ENCODE results near the gene RNF166. TPM values are rescaled to one million over a fixed set of nuclear protein-coding genes. Genes with fewer than 3 reads are reported as not detected.

The RNF166 gene
- total RNA-seq, 4 donors from 2014 or later, result 22.9 to 32.5 (median 26.1) TPM

DNA sequence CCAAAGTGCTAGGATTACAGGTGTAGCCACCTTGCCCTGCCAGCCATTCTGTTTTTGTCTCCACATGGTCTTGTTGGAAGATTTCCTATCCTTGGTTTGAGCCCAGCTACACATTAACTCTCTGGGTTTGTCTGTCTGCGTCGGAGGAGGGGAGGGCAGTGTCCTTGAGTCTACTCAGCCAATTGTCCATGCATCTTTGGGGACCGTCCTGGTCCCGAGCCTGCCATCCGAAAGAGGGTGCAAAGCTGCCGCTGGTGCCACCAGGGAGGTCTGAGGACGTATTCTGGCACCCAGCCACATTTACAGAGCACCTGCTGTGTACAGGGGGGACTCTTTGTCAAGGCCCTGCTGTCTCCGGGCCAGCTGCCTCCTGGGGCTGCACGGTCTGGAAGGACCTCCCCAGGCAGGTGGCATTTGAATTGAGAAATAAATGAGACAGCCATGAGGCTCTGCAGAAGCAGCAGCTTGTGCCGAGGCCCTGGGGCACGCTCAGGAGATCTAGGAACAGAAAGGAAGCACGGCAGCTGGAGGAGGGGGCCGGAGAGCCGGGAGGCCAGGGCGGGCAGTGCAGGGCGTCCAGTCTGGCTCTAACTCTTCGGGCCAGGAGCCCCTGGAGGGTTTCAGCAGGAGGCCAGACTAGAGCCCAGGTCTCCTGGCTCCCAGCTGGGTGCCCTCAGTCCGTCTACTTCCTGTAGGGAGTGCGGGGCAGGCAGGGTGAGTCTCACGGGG lies 56.8 kb downstream of the RNF166 start:
- Histone ChIP-seq H3K4me1 (peaks cover 8 to 9% of the 10 kb centered on the region in 2 donors), H3K4me3 (peak overlapping the region in 1 of 4 donors; percentile 60), H3K27me3 (no peaks in the 10 kb centered on the region), H3K27ac (no peak overlapping the region), H3K9me3 (no peaks in the 10 kb centered on the region), H3K36me3 (peaks cover 0 to 11% of the 10 kb centered on the region in 2 donors)
- ATAC-seq, result no peak
- no peak for DNase-seq
- in situ Hi-C loops (cut with MboI; ENCODE audit: low sequenced_read_pairs in 4 of 4), result no loop called here
- intact Hi-C loops (cut with DNase I; ENCODE audit: low total_unique reads), result no loop called here
- no peak for TF ChIP-seq POLR2A (IDR thresholded peaks at IDR 0.05)
- TF ChIP-seq, protein P1, sequence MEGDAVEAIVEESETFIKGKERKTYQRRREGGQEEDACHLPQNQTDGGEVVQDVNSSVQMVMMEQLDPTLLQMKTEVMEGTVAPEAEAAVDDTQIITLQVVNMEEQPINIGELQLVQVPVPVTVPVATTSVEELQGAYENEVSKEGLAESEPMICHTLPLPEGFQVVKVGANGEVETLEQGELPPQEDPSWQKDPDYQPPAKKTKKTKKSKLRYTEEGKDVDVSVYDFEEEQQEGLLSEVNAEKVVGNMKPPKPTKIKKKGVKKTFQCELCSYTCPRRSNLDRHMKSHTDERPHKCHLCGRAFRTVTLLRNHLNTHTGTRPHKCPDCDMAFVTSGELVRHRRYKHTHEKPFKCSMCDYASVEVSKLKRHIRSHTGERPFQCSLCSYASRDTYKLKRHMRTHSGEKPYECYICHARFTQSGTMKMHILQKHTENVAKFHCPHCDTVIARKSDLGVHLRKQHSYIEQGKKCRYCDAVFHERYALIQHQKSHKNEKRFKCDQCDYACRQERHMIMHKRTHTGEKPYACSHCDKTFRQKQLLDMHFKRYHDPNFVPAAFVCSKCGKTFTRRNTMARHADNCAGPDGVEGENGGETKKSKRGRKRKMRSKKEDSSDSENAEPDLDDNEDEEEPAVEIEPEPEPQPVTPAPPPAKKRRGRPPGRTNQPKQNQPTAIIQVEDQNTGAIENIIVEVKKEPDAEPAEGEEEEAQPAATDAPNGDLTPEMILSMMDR (IDR thresholded peaks at IDR 0.05 in 4 of 5, conservative IDR thresholded peaks at IDR 0.05 in 1 of 5), result no peak

DNA sequence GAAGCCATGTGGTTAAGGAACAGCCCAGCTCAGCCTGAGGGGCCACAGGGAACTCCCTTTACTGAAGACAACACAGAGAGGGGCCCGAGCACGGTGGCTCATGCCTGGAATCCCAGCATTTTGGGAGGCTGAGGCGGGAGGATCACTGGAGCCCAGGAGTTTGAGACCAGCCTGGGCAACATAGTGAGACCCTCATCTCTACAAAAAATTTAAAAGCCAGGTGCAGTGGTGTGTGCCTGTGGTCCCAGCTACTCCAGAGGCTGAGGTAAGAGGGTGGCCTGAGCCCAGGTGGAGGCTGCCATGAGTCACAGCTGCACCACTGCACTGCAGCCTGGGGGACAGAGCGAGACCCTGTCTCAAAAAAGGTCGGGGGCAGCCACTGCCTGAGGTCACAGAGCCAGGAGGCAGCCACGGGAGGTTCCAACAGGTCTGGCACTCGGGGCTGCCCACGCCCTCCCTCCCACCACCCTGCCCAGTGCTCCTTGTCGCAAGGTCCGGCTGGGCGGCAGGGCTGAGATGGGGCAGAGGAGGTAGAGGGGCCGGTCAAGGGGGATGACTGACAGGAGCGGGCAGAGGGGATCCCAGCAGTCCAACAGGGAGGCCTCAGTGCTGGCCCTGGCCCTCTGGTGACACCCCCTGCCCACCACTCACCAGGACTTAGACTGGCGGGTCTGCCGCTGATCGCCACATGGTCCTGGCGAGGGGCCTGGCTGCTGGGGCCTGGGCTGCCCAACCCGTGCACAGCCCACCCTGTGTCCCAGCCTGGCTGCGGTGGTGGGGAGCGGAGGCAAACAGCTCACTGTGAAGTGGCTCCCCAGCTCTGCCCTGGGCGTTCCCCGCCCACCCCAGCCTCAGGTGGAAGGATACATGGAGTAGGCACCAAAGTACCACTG lies 58.8 kb downstream of the RNF166 start:
- DNase-seq (no peak), ATAC-seq (no peak)
- H3K27ac ChIP-seq, result no peak overlapping the region
- H3K27me3 ChIP-seq, result no peaks in the 10 kb centered on the region
- no peaks in the 10 kb centered on the region for H3K9me3 ChIP-seq
- TF ChIP-seq, protein P1 (IDR thresholded peaks at IDR 0.05 in 4 of 5, conservative IDR thresholded peaks at IDR 0.05 in 1 of 5), result no peak
- TF ChIP-seq POLR2A (IDR thresholded peaks at IDR 0.05), result no peak
- H3K4me3 ChIP-seq, result no peak overlapping the region
- peaks cover 8 to 9% of the 10 kb centered on the region in 2 donors for H3K4me1 ChIP-seq
- in situ Hi-C loops (cut with MboI; ENCODE audit: low sequenced_read_pairs in 4 of 4), result no loop called here
- intact Hi-C loops (cut with DNase I; ENCODE audit: low total_unique reads), result no loop called here
- H3K36me3 ChIP-seq, result no peaks in the 10 kb centered on the region

Small RNA genes within 50 kb of the gene (microRNA-seq; reads per million reads assigned to microRNA genes)
- gene MIR4722 (ENCODE audit: borderline replicate concordance in 2 of 2), result 0 reads per million in 2 donors

Other genes starting within 250 kb of the RNF166 start
- 10 to 100 TPM; 10.9 to 20.5 (median 18.4) TPM for gene ZC3H18, start 136.0 kb downstream of the RNF166 start, total RNA-seq
- gene IL17C, start 67.8 kb downstream of the RNF166 start, total RNA-seq, result not detected
- gene CYBA, start 55.4 kb downstream of the RNF166 start, total RNA-seq, result 10 to 100 TPM in 3 of 4 donors, 1 to 10 TPM in 1; 5.1 to 33.2 (median 28.7) TPM
- gene MVD, start 43.3 kb downstream of the RNF166 start, total RNA-seq, result 10 to 100 TPM in 3 of 4 donors, 1 to 10 TPM in 1; 9.0 to 16.3 (median 13.4) TPM
- gene SNAI3, start 19.9 kb downstream of the RNF166 start, total RNA-seq, result 1 to 10 TPM; 1.2 to 2.2 (median 1.6) TPM
- gene CTU2, start 95 bp upstream of the RNF166 start, total RNA-seq, result 10 to 100 TPM; 11.1 to 17.7 (median 14.1) TPM
- 10 to 100 TPM in 3 of 4 donors, 1 to 10 TPM in 1; 9.0 to 37.0 (median 16.5) TPM for gene PIEZO1, start 78.8 kb upstream of the RNF166 start, total RNA-seq
- gene CDT1, start 97.4 kb upstream of the RNF166 start, total RNA-seq, result 1 to 10 TPM in 1 of 4 donors, under 1 TPM in 2, not detected in 1; 0.31 to 2.5 (median 0.42) TPM
- gene APRT, start 105.5 kb upstream of the RNF166 start, total RNA-seq, result 10 to 100 TPM; 56.2 to 78.7 (median 62.4) TPM
- 10 to 100 TPM in 2 of 4 donors, 1 to 10 TPM in 2; 8.8 to 14.7 (median 10.0) TPM for gene GALNS, start 150.5 kb upstream of the RNF166 start, total RNA-seq
- gene TRAPPC2L, start 150.7 kb upstream of the RNF166 start, total RNA-seq, result 10 to 100 TPM; 17.8 to 27.9 (median 20.5) TPM
- not detected for gene PABPN1L, start 160.3 kb upstream of the RNF166 start, total RNA-seq